H9 (cell line): ENCODE data around the gene DUSP5. TPM values are rescaled to one million over a fixed set of nuclear protein-coding genes. Genes with fewer than 3 reads are reported as not detected.

ENCODE experiments used
- DNase-seq: peaks from one replicate; pipeline ENCODE4 v3.0.0-alpha.2; 2017
- H2AFZ ChIP-seq: one replicate; pipeline ENCODE4 v1.6.1; 2013; ENCODE audit warnings: mild to moderate bottlenecking, low read length, control low read depth, moderate library complexity
- H2AK5ac ChIP-seq: 2 replicates; pipeline ENCODE4 v1.6.1; 2013; ENCODE audit warnings: low read length, control low read depth, mixed read lengths; ENCODE audit not compliant: insufficient read length
- H2BK120ac ChIP-seq: one replicate; pipeline ENCODE4 v1.6.1; 2013; ENCODE audit warnings: low read depth, mild to moderate bottlenecking, low read length, control low read depth, inconsistent platforms; ENCODE audit not compliant: poor library complexity, severe bottlenecking
- H2BK12ac ChIP-seq: 2 replicates; pipeline ENCODE4 v1.6.1; 2013; ENCODE audit warnings: low read length, control low read depth, mixed read lengths, low read depth; ENCODE audit not compliant: insufficient read length
- H2BK15ac ChIP-seq: 2 replicates; pipeline ENCODE4 v1.6.1; 2013; ENCODE audit warnings: low read depth, low read length, control low read depth
- H2BK20ac ChIP-seq: one replicate; pipeline ENCODE4 v1.6.1; 2013; ENCODE audit warnings: low read depth, mild to moderate bottlenecking, low read length, control low read depth, inconsistent platforms; ENCODE audit not compliant: poor library complexity, severe bottlenecking
- H2BK5ac ChIP-seq: 2 replicates; pipeline ENCODE4 v1.6.1; 2013; ENCODE audit warnings: low read length, control low read depth, mixed read lengths; ENCODE audit not compliant: insufficient read length
- H3K14ac ChIP-seq: 2 replicates; pipeline ENCODE4 v1.6.1; 2013; ENCODE audit warnings: low read length, control low read depth; ENCODE audit not compliant: insufficient read depth
- H3K18ac ChIP-seq: 2 replicates; pipeline ENCODE4 v1.6.1; 2013; ENCODE audit warnings: low read depth, mild to moderate bottlenecking, mixed read lengths, low read length, control low read depth; ENCODE audit not compliant: insufficient read length
- H3K23ac ChIP-seq: 2 replicates; pipeline ENCODE4 v1.6.1; 2013; ENCODE audit warnings: low read length, control low read depth, mixed read lengths, low read depth; ENCODE audit not compliant: insufficient read length
- H3K23me2 ChIP-seq: 2 replicates; pipeline ENCODE4 v1.6.1; 2013; ENCODE audit warnings: low read depth, mild to moderate bottlenecking, mixed read lengths, low read length, control low read depth; ENCODE audit not compliant: insufficient read length, poor library complexity, severe bottlenecking
- H3K27ac ChIP-seq: 2 replicates; pipeline ENCODE4 v1.5.1; 2013; ENCODE audit warnings: low read length, control low read depth, mixed read lengths, low read depth; ENCODE audit not compliant: insufficient read length
- H3K27me3 ChIP-seq: 2 replicates; pipeline ENCODE4 v1.6.1; 2013; ENCODE audit warnings: low read length, control low read depth, inconsistent platforms; ENCODE audit not compliant: insufficient read depth
- H3K4ac ChIP-seq: 2 replicates; pipeline ENCODE4 v1.6.1; 2013; ENCODE audit warnings: low read depth, mild to moderate bottlenecking, control low read depth, inconsistent platforms, low read length, moderate library complexity
- H3K4me1 ChIP-seq: 2 replicates; pipeline ENCODE4 v1.6.1; 2013; ENCODE audit warnings: low read length, control low read depth, inconsistent platforms; ENCODE audit not compliant: insufficient read depth
- H3K4me2 ChIP-seq: 2 replicates; pipeline ENCODE4 v1.6.1; 2013; ENCODE audit warnings: low read length, control low read depth, mixed read lengths; ENCODE audit not compliant: insufficient read length, insufficient read depth
- H3K56ac ChIP-seq: 2 replicates; pipeline ENCODE4 v1.6.1; 2013; ENCODE audit warnings: low read depth, mild to moderate bottlenecking, mixed read lengths, low read length, control low read depth; ENCODE audit not compliant: insufficient read length
- H3K79me1 ChIP-seq: 2 replicates; pipeline ENCODE4 v1.6.1; 2013; ENCODE audit warnings: low read depth, mild to moderate bottlenecking, moderate library complexity, low read length, control low read depth, inconsistent platforms; ENCODE audit not compliant: insufficient read depth, poor library complexity, severe bottlenecking
- H3K79me2 ChIP-seq: 2 replicates; pipeline ENCODE4 v1.6.1; 2013; ENCODE audit warnings: low read length, control low read depth, inconsistent platforms; ENCODE audit not compliant: insufficient read depth
- H3K9ac ChIP-seq: 2 replicates; pipeline ENCODE4 v1.6.1; 2013; ENCODE audit warnings: low read length, control low read depth, mixed read lengths; ENCODE audit not compliant: insufficient read length; ENCODE audit errors: extremely low read depth
- H3K9me3 ChIP-seq: one replicate; pipeline ENCODE4 v1.6.1; 2013; ENCODE audit warnings: low read depth, low read length, inconsistent platforms; ENCODE audit not compliant: control insufficient read depth
- H3T11ph ChIP-seq: one replicate; pipeline ENCODE4 v1.6.1; 2013; ENCODE audit warnings: mild to moderate bottlenecking, low read length, control low read depth, inconsistent platforms
- H4K20me1 ChIP-seq: one replicate; pipeline ENCODE4 v1.6.1; 2013; ENCODE audit not compliant: control insufficient read depth, insufficient read length, insufficient read depth
- H4K5ac ChIP-seq: 2 replicates; pipeline ENCODE4 v1.6.1; 2013; ENCODE audit warnings: low read depth, mild to moderate bottlenecking, mixed read lengths, low read length, control low read depth; ENCODE audit not compliant: insufficient read length
- H4K8ac ChIP-seq: replicated peaks from 2 replicates; pipeline ENCODE4 v1.6.1; 2013; ENCODE audit warnings: low read length, control low read depth, mixed read lengths, low read depth; ENCODE audit not compliant: insufficient read length
- H4K91ac ChIP-seq: 2 replicates; pipeline ENCODE4 v1.6.1; 2013; ENCODE audit warnings: low read depth, mild to moderate bottlenecking, moderate library complexity, mixed read lengths, low read length, control low read depth; ENCODE audit not compliant: insufficient read length
- H3K27ac Mint-ChIP-seq, 3 experiments: 2 replicates in 2 of 3; 3 replicates in 1 of 3; pipeline ENCODE4 v1.8.0; 2020 to 2021; ENCODE audit warnings: mixed read lengths in 3 of 3, mild to moderate bottlenecking in 1 of 3, moderate library complexity in 1 of 3
- H3K27me3 Mint-ChIP-seq: 2 replicates; pipeline ENCODE4 v1.8.0; 2021; ENCODE audit warnings: low read depth, mild to moderate bottlenecking, moderate library complexity, mixed read lengths
- H3K36me3 Mint-ChIP-seq, 3 experiments: 2 replicates in 2 of 3; 3 replicates in 1 of 3; pipeline ENCODE4 v1.8.0; 2020 to 2021; ENCODE audit warnings: low read depth in 3 of 3, mixed read lengths in 3 of 3; ENCODE audit not compliant: insufficient read depth in 1 of 3
- H3K4me1 Mint-ChIP-seq, 2 experiments: 2 replicates each; pipeline ENCODE4 v1.8.0; 2020; ENCODE audit warnings: mixed read lengths in 2 of 2
- H3K4me3 Mint-ChIP-seq, 2 experiments: 2 replicates in 1 of 2; 3 replicates in 1 of 2; pipeline ENCODE4 v1.8.0; 2020 to 2021; ENCODE audit warnings: mild to moderate bottlenecking in 2 of 2, mixed read lengths in 2 of 2, moderate library complexity in 1 of 2
- H3K9me3 Mint-ChIP-seq, 2 experiments: 2 replicates in 1 of 2; 3 replicates in 1 of 2; pipeline ENCODE4 v1.8.0; 2020; ENCODE audit warnings: mild to moderate bottlenecking in 2 of 2, mixed read lengths in 2 of 2, moderate library complexity in 1 of 2
- CTCF ChIP-seq: fragments of 200-600 bp; sonication (generic); conservative IDR thresholded peaks from 3 replicates; pipeline ENCODE4 v1.8.0; 2021; ENCODE audit warnings: antibody characterized with exemption, mild to moderate bottlenecking
- WGBS: extraction: QIAGEN DNeasy Blood & Tissue Kit; methylation state at CpG from one replicate; pipeline ENCODE4 v1.1.7; 2013; ENCODE audit warnings: missing lambda C conversion rate, low lambda C conversion rate, mixed read lengths; ENCODE audit not compliant: insufficient read length; ENCODE audit errors: extremely low coverage; 5-methylcytosine and 5-hydroxymethylcytosine counted together
- total RNA-seq: library from RNA; stranded (reverse); gene quantifications from 2 replicates; pipeline ENCODE4 v1.2.1, GENCODE V29; 2021

The DUSP5 gene
- total RNA-seq, 1 experiment from 2014 or later, result 29.3 TPM

DNA sequence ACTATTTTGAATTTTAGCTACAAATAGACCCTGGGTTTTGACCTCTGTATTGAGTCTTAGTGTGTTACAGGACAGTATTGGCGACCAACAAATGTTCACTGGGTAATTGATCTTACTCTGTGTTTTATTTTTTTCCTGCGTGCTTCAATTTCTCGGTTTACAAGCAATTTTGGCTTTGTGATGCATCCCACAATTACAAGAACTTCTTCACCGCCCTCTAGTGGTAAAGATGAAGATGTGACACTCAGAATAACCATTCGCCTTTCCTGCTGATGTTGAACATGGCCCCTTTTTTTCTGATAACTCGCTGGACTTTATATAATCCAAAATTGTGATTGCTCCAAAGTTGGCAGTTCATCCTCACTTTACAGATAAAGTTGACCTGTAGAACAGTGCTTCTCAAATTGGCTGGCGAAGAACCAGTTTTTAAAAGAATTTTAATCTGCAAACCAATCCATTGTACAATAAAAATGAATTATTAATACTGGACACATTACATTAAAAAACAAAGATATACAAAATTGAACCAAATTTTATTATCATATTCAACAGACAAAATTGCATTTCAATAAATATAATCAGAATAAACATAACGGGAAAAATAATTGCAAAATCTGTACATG, 49.5 kb downstream of the DUSP5 start:
- no CpG with 5 or more reads among the region's 8 CpGs for WGBS

More for the DNA sequence above, 49.5 kb downstream of the DUSP5 start:
- no peak overlapping the region for H4K5ac ChIP-seq
- no peak overlapping the region for H2AFZ ChIP-seq
- Mint-ChIP-seq H3K4me1 (peaks cover 6 to 9% of the 10 kb centered on the region in 2 experiments), H3K36me3 (no peaks in the 10 kb centered on the region; a peak in 1 of 7 replicates), H3K27ac (no peak overlapping the region), H3K9me3 (no peaks in the 10 kb centered on the region), H3K27me3 (no peaks in the 10 kb centered on the region; the same call in none of the 2 replicates), H3K4me3 (no peak overlapping the region)
- no peak overlapping the region for H4K91ac ChIP-seq
- H3K9ac ChIP-seq, result no peak overlapping the region
- H4K20me1 ChIP-seq, result no peaks in the 10 kb centered on the region
- no peak overlapping the region for H3K4ac ChIP-seq
- H3K27me3 ChIP-seq, result no peaks in the 10 kb centered on the region
- H2BK5ac ChIP-seq, result no peak overlapping the region
- no peak overlapping the region for H3K18ac ChIP-seq
- no peak overlapping the region for H2BK15ac ChIP-seq
- DNase-seq, result no peak
- H2BK120ac ChIP-seq, result no peak overlapping the region
- no peak overlapping the region for H3K23ac ChIP-seq
- no peaks in the 10 kb centered on the region for H3K79me2 ChIP-seq
- H4K8ac ChIP-seq, result no peak overlapping the region
- H3K23me2 ChIP-seq, result no peaks in the 10 kb centered on the region
- no peak overlapping the region for H3K27ac ChIP-seq
- peak; percentile 87 for TF ChIP-seq CTCF
- no peak overlapping the region for H2BK20ac ChIP-seq
- H3T11ph ChIP-seq, result no peak overlapping the region
- no peak overlapping the region for H3K56ac ChIP-seq
- no peaks in the 10 kb centered on the region for H3K79me1 ChIP-seq
- no peak overlapping the region for H2AK5ac ChIP-seq
- H3K4me2 ChIP-seq, result no peak overlapping the region
- H3K14ac ChIP-seq, result no peak overlapping the region
- no peaks in the 10 kb centered on the region for H3K9me3 ChIP-seq
- H2BK12ac ChIP-seq, result no peak overlapping the region
- H3K4me1 ChIP-seq, result no peaks in the 10 kb centered on the region
